H54 (cell line): ENCODE data around the gene EFR3B.
"Not testable (repeated sequence)": the region's sequence is repeated elsewhere in the genome, so short reads cannot be mapped to it uniquely, and the experiment has no call there.

Experiments used
- DNase-seq: peaks from one replicate; pipeline ENCODE4 v3.0.0; 2011; ENCODE audit warnings: low spot score, mixed read lengths; ENCODE audit not compliant: insufficient read length
- FAIRE-seq: peaks from 3 replicates; lab custom pipeline; 2011; peaks lifted over from hg19 to GRCh38; lab: Jason Lieb, UNC
- POLR2A ChIP-seq: IDR thresholded peaks from 2 replicates; pipeline ENCODE4 v1.6.1; 2011; ENCODE audit warnings: low read depth, mild to moderate bottlenecking, low read length

EFR3B gene

GRCh38 chr2:25125189-25125588 lies 83.3 kb downstream of the EFR3B start:
- TF ChIP-seq POLR2A, result no peak
- DNase-seq, result no peak
- FAIRE-seq, result no peak

DNA sequence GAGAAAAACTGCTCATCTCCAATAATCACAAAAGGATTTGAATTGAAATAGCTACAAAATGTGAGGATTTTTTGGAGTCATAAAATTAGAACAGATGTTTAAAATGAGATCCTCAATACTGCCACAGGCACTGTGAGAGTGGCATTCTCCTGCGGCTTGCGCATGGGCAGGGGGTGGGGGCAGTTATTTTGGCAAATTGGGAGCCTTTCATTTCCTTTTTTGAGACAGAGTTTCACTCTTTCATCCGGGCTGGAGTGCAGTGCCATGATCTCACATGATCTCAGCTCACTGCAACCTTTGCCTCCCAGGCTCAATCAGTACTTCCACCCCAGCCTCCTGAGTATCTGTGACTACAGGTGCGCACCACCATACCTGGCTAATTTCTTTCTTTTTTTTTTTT lies 84.1 kb downstream of the EFR3B start:
- FAIRE-seq (no peak), DNase-seq (no peak)
- no peak for TF ChIP-seq POLR2A

GRCh38 chr2:25127071-25127470 lies 85.2 kb downstream of the EFR3B start:
- FAIRE-seq, DNase-seq: not testable (repeated sequence)

- no peak for TF ChIP-seq POLR2A
- no peak for FAIRE-seq
- DNase-seq, result no peak
Observed at GRCh38 chr2:25127646-25128045, 85.8 kb downstream of the EFR3B start.

DNA sequence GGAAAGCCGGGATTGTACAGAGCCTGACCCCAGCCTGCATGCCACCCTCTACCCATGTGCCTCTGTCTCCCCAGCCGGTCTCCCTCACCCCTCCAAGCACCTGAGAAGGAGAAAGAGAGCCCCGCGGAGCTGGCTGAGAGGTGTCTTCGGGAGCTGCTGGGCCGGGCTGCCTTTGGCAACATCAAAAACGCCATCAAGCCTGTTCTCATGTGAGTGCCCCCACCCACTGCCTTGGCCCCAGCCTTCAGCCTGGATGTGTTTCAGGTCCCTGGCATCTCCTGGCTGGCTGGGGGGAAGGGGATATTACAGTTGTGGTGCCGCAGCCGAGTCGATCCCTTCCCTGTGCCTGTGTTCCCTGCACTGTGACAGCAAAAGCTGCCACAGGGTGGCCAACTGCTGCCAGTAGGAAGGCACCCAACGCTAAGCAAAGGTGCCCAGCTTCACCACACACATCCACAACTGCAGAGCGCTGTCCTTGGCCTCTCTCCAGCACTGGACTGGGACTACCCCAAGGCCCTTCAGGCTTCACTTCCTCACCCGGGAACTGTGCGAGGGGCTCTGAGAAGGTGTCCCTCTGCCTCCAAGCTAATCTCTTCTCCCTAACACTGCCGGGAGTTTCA lies 88.1 kb downstream of the EFR3B start:
- FAIRE-seq, result no peak
- no peak for DNase-seq
- no peak for TF ChIP-seq POLR2A

DNA sequence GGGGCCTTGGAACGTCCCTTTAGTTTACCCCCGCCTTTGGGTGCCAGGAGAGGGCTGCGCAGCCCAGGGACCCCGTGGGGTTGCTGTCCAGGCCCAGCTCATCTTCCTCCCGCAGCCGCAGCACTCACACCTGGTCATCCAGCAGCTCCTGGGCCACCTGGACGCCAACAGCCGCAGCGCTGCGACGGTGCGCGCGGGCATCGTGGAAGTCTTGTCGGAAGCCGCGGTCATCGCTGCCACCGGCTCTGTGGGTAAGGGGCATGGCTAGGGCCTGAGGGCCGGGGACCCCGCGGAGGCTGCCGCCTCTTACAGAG lies 89.3 kb downstream of the EFR3B start:
- FAIRE-seq, result no peak
- no peak for TF ChIP-seq POLR2A
- DNase-seq, result no peak

GRCh38 chr2:25131567-25132298 lies 89.9 kb downstream of the EFR3B start:
- no peak for TF ChIP-seq POLR2A
- FAIRE-seq, result no peak

GRCh38 chr2:25132299-25132635 lies 90.4 kb downstream of the EFR3B start:
- no peak for FAIRE-seq

More at GRCh38 chr2:25131567-25132298, 89.9 kb downstream of the EFR3B start:
- DNase-seq, result no peak

DNA sequence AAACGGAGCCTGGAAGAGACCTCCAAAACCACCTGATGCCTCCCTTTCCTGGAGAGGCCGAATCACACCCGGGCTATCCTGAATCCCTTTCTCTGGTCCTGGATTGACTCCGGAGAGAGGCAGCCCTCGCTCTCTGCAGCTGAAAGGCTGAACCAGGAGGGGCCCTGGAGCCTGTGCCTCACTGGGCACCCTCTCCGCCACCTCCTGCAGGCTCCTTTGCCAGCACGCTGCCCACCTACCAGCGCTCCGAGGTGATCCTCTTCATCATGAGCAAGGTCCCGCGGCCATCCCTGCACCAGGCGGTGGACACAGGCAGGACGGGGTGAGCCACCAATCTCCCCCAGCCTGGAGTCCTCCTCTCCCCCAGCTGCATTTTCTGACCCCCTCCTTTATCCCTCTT lies 90.8 kb downstream of the EFR3B start:
- DNase-seq, result no peak
- FAIRE-seq, result no peak
- TF ChIP-seq POLR2A, result no peak

More at GRCh38 chr2:25132299-25132635, 90.4 kb downstream of the EFR3B start:
- no peak for DNase-seq
- TF ChIP-seq POLR2A, result no peak

DNA sequence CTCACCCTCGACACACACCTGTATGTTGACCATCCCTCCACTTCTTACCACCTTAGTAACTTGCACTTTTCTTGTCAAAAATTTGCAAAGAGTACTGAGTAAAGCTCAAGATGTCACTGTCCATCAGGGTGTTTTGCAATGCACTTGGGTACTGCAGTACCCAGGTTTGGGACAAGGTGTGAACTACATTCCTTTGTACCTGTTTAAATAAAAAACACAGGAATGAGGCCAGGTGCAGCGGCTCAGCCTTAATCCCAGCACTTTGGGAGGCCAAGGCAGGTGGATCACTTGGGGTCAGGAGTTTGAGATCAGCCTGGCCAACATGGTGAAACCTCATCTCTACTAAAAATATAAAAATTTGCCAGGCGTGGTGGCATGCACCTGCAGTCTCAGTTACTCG lies 98.7 kb downstream of the EFR3B start:
- not testable (repeated sequence) for DNase-seq, FAIRE-seq

GRCh38 chr2:25141120-25141519 lies 99.2 kb downstream of the EFR3B start:
- no peak for DNase-seq
- TF ChIP-seq POLR2A, result no peak
- FAIRE-seq, result no peak

DNA sequence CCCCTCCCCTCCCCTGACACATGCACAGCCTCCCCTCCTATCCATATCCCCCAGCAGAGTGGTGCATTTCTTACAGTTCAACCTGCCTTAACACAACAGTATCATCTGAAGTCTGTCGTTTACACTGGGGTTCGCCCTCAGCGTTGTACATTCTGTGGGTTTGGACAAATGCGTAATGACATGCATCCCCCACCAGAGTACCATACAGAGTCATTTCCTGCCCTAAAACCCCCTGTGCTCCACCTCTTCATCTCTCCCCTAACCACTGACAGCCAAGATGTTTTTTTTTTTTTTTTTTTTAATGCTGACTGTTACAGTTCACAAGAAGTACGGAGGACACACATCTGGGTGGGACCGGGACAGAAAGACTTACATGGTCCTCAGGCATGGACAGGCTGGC lies 103.9 kb downstream of the EFR3B start:
- no peak for FAIRE-seq
- no peak for DNase-seq
- TF ChIP-seq POLR2A, result no peak

GRCh38 chr2:25146896-25147295 lies 105.0 kb downstream of the EFR3B start:
- TF ChIP-seq POLR2A, result no peak
- no peak for DNase-seq
- no peak for FAIRE-seq

- no peak for DNase-seq
- TF ChIP-seq POLR2A, result no peak
- no peak for FAIRE-seq
Observed at GRCh38 chr2:25149646-25150045, 107.8 kb downstream of the EFR3B start.

DNA sequence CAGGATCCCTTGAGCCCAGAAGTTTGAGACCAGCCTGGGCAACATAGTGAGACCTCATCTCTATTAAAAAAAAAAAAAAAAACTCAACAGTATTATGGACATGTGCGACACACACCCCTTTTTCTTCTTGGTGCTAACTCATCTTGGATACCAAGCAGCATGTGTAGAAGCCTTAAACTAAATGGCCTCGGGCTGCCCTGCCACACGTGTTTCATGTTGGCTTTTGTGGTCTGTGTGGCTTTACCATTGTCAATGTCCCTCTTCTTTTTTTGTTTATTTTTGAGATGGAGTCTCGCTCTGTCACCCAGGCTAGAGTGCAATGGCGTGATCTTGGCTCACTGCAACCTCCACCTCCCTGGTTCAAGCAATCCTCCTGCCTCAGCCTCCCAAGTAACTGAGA lies 109.1 kb downstream of the EFR3B start:
- FAIRE-seq, result not testable (repeated sequence)

More for the DNA sequence above, 109.1 kb downstream of the EFR3B start:
- DNase-seq, result not testable (repeated sequence)
